ENCODE results near the gene CENATAC.
"Not testable (repeated sequence)": the region's sequence is repeated elsewhere in the genome, so short reads cannot be mapped to it uniquely, and the experiment has no call there.

Gene CENATAC

GRCh38 chr11:119028346-119029068 lies 30.6 kb downstream of the CENATAC start:
- no peak for DNase-seq

- no peak for DNase-seq
Measured at GRCh38 chr11:119029069-119029339, 31.1 kb downstream of the CENATAC start.

- DNase-seq: no peak
Measured at GRCh38 chr11:119029340-119030028, 31.5 kb downstream of the CENATAC start.

- no peak for DNase-seq
Measured at GRCh38 chr11:119030029-119030328, 32.0 kb downstream of the CENATAC start.

GRCh38 chr11:119030329-119031047 lies 32.5 kb downstream of the CENATAC start, which contains the start of gene SLC37A4:
Gene SLC37A4, minus strand, starts transcription at chr11:119030877.
- DNase-seq: peak; percentile 100

- no peak for DNase-seq
Measured at GRCh38 chr11:119031912-119032280, 34.0 kb downstream of the CENATAC start.

GRCh38 chr11:119033421-119033820 lies 35.5 kb downstream of the CENATAC start:
- DNase-seq: not testable (repeated sequence)

- DNase-seq: no peak
Measured at GRCh38 chr11:119034813-119035212, 36.9 kb downstream of the CENATAC start.

- DNase-seq: no peak
Measured at GRCh38 chr11:119038884-119039283, 40.9 kb downstream of the CENATAC start.

- DNase-seq: not testable (repeated sequence)
Measured at GRCh38 chr11:119039471-119039870, 41.5 kb downstream of the CENATAC start.

GRCh38 chr11:119041821-119042514 lies 44.0 kb downstream of the CENATAC start:
- DNase-seq: no peak

GRCh38 chr11:119042927-119043326 lies 45.0 kb downstream of the CENATAC start:
- no peak for DNase-seq

GRCh38 chr11:119044708-119045107 lies 46.8 kb downstream of the CENATAC start:
- DNase-seq: no peak

GRCh38 chr11:119046489-119046888 lies 48.6 kb downstream of the CENATAC start:
- DNase-seq: no peak

GRCh38 chr11:119047205-119047604 lies 49.3 kb downstream of the CENATAC start:
- no peak for DNase-seq

- DNase-seq: no peak
Measured at GRCh38 chr11:119048644-119049043, 50.7 kb downstream of the CENATAC start.

- DNase-seq: no peak
Measured at GRCh38 chr11:119049081-119049480, 51.1 kb downstream of the CENATAC start.

GRCh38 chr11:119051440-119052162 lies 53.7 kb downstream of the CENATAC start:
- DNase-seq: no peak

GRCh38 chr11:119052163-119052814 lies 54.4 kb downstream of the CENATAC start:
- DNase-seq: no peak

GRCh38 chr11:119054418-119054817 lies 56.5 kb downstream of the CENATAC start:
- no peak for DNase-seq

- no peak for DNase-seq
Measured at GRCh38 chr11:119055901-119056300, 58.0 kb downstream of the CENATAC start.

- DNase-seq: peak; percentile 57
Measured at GRCh38 chr11:119056421-119056999, 58.6 kb downstream of the CENATAC start.

Measured in activated T-cell treated with anti-CD3 and anti-CD28 coated beads, Interleukin-2, amount 50 U/mL, for 1 hour (primary cell).